NCI-H748 (cell line): Measurements from ENCODE around the gene PLPP4.
A peak's percentile ranks its signal among the peaks of the same experiment; 100 is the strongest.

Experiments
- DNase-seq: peaks from one replicate; lab custom pipeline; 2025; ENCODE audit not compliant: unreplicated experiment; lab: John Stamatoyannopoulos, UW

The PLPP4 gene

GRCh38 chr10:120516426-120516825, 59.4 kb downstream of the PLPP4 start:
- DNase-seq = no peak

- no peak for DNase-seq
These were observed 60.2 kb downstream of the PLPP4 start for GRCh38 chr10:120517196-120517595.

GRCh38 chr10:120517881-120518484, 61.0 kb downstream of the PLPP4 start:
- peak; percentile 46 for DNase-seq

- no peak for DNase-seq
These were observed 64.9 kb downstream of the PLPP4 start for GRCh38 chr10:120521880-120522279.

GRCh38 chr10:120527691-120528090, 70.7 kb downstream of the PLPP4 start:
- DNase-seq = no peak

GRCh38 chr10:120530699-120531098, 73.7 kb downstream of the PLPP4 start:
- no peak for DNase-seq

- DNase-seq = no peak
These were observed 81.1 kb downstream of the PLPP4 start for GRCh38 chr10:120538091-120538490.

- no peak for DNase-seq
These were observed 82.0 kb downstream of the PLPP4 start for GRCh38 chr10:120539076-120539475.

- DNase-seq = no peak
These were observed 83.5 kb downstream of the PLPP4 start for GRCh38 chr10:120540486-120540885.

- DNase-seq = no peak
These were observed 85.0 kb downstream of the PLPP4 start for GRCh38 chr10:120541984-120542383.

- no peak for DNase-seq
These were observed 85.6 kb downstream of the PLPP4 start for GRCh38 chr10:120542591-120542990.

- no peak for DNase-seq
These were observed 86.3 kb downstream of the PLPP4 start for GRCh38 chr10:120543291-120543690.

- DNase-seq = no peak
These were observed 91.2 kb downstream of the PLPP4 start for GRCh38 chr10:120548210-120548609.

- no peak for DNase-seq
These were observed 95.2 kb downstream of the PLPP4 start for GRCh38 chr10:120552262-120552661.

GRCh38 chr10:120553911-120554310, 96.9 kb downstream of the PLPP4 start:
- DNase-seq = no peak

- no peak for DNase-seq
These were observed 98.4 kb downstream of the PLPP4 start for GRCh38 chr10:120555436-120555835.

- DNase-seq = peak; percentile 28
These were observed 99.0 kb downstream of the PLPP4 start for GRCh38 chr10:120555842-120556532.

GRCh38 chr10:120557311-120557710, 100.3 kb downstream of the PLPP4 start:
- DNase-seq = no peak

- peak; percentile 74 for DNase-seq
These were observed 102.8 kb downstream of the PLPP4 start for GRCh38 chr10:120559800-120560199.

- no peak for DNase-seq
These were observed 105.9 kb downstream of the PLPP4 start for GRCh38 chr10:120562956-120563355.

- no peak for DNase-seq
These were observed 113.4 kb downstream of the PLPP4 start for GRCh38 chr10:120570418-120570817.

- no peak for DNase-seq
These were observed 114.2 kb downstream of the PLPP4 start for GRCh38 chr10:120571266-120571665.

GRCh38 chr10:120572307-120572706, 115.3 kb downstream of the PLPP4 start:
- DNase-seq = no peak
